Renal pelvis (tissue), 4 donors: ENCODE results near the gene PLCB1. TPM values are rescaled to one million over a fixed set of nuclear protein-coding genes. Genes with fewer than 3 reads are reported as not detected.

Experiments
- DNase-seq: peaks from one replicate; pipeline ENCODE4 v3.0.0-alpha.2; 2013
- polyA plus RNA-seq, 3 donors: library from polyadenylated mRNA; unstranded; fragments of 120-200 nt; gene quantifications; one replicate each; pipeline ENCODE4 v1.2.1, GENCODE V29; 2013; ENCODE audit not compliant: insufficient read length in 3 of 3

PLCB1 gene
- polyA plus RNA-seq, 3 donors: 35.7 to 37.7 (median 36.9) TPM

GRCh38 chr20:8646033-8646441 lies 514.0 kb downstream of the PLCB1 start:
- DNase-seq: no peak

- no peak for DNase-seq
Observed at GRCh38 chr20:8646716-8647115, 514.6 kb downstream of the PLCB1 start.

GRCh38 chr20:8647961-8648441 lies 515.9 kb downstream of the PLCB1 start:
- peak; percentile 22 for DNase-seq

- DNase-seq: no peak
Observed at GRCh38 chr20:8648466-8648865, 516.4 kb downstream of the PLCB1 start.

GRCh38 chr20:8652396-8652795 lies 520.3 kb downstream of the PLCB1 start:
- no peak for DNase-seq

GRCh38 chr20:8654486-8654885 lies 522.4 kb downstream of the PLCB1 start:
- no peak for DNase-seq

- peak; percentile 26 for DNase-seq
Observed at GRCh38 chr20:8656335-8656734, 524.3 kb downstream of the PLCB1 start.

- DNase-seq: no peak
Observed at GRCh38 chr20:8657664-8658063, 525.6 kb downstream of the PLCB1 start.

- DNase-seq: no peak
Observed at GRCh38 chr20:8658103-8658502, 526.0 kb downstream of the PLCB1 start.

GRCh38 chr20:8661229-8661952 lies 529.3 kb downstream of the PLCB1 start:
- no peak for DNase-seq

- no peak for DNase-seq
Observed at GRCh38 chr20:8662433-8662954, 530.4 kb downstream of the PLCB1 start.

- no peak for DNase-seq
Observed at GRCh38 chr20:8663424-8663823, 531.4 kb downstream of the PLCB1 start.

- no peak for DNase-seq
Observed at GRCh38 chr20:8664778-8665177, 532.7 kb downstream of the PLCB1 start.

- DNase-seq: no peak
Observed at GRCh38 chr20:8667306-8667705, 535.2 kb downstream of the PLCB1 start.

- no peak for DNase-seq
Observed at GRCh38 chr20:8670207-8670892, 538.3 kb downstream of the PLCB1 start.

GRCh38 chr20:8670893-8671215 lies 538.8 kb downstream of the PLCB1 start:
- no peak for DNase-seq

- no peak for DNase-seq
Observed at GRCh38 chr20:8671370-8671961, 539.4 kb downstream of the PLCB1 start.

- no peak for DNase-seq
Observed at GRCh38 chr20:8673116-8673515, 541.0 kb downstream of the PLCB1 start.

GRCh38 chr20:8675896-8676295 lies 543.8 kb downstream of the PLCB1 start:
- no peak for DNase-seq

GRCh38 chr20:8678098-8678776 lies 546.2 kb downstream of the PLCB1 start:
- no peak for DNase-seq

- DNase-seq: no peak
Observed at GRCh38 chr20:8689337-8689736, 557.3 kb downstream of the PLCB1 start.

GRCh38 chr20:8690074-8690473 lies 558.0 kb downstream of the PLCB1 start:
- DNase-seq: no peak
